ENCODE data around the gene SMYD3.

GRCh38 chr1:245948786-245949185 lies 558.3 kb downstream of the SMYD3 start:
- TF ChIP-seq, protein P1, sequence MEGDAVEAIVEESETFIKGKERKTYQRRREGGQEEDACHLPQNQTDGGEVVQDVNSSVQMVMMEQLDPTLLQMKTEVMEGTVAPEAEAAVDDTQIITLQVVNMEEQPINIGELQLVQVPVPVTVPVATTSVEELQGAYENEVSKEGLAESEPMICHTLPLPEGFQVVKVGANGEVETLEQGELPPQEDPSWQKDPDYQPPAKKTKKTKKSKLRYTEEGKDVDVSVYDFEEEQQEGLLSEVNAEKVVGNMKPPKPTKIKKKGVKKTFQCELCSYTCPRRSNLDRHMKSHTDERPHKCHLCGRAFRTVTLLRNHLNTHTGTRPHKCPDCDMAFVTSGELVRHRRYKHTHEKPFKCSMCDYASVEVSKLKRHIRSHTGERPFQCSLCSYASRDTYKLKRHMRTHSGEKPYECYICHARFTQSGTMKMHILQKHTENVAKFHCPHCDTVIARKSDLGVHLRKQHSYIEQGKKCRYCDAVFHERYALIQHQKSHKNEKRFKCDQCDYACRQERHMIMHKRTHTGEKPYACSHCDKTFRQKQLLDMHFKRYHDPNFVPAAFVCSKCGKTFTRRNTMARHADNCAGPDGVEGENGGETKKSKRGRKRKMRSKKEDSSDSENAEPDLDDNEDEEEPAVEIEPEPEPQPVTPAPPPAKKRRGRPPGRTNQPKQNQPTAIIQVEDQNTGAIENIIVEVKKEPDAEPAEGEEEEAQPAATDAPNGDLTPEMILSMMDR (IDR thresholded peaks at IDR 0.05), result no peak
- no peak for TF ChIP-seq POLR2A (IDR thresholded peaks at IDR 0.05)
